Measurements from ENCODE around the gene PAPSS2. TPM values are rescaled to one million over a fixed set of nuclear protein-coding genes. Genes with fewer than 3 reads are reported as not detected.

PAPSS2 gene
- total RNA-seq, 1 experiment from 2014 or later: 22.1 TPM

GRCh38 chr10:87656431-87657072 lies 3.1 kb upstream of the PAPSS2 start:
- ChIA-PET CTCF (interaction anchor here (1.1 to 2.4 kb wide), 3 partner anchors 78 to 458 kb away, joined by 3 to 14 read pairs (median 5); no protein-coding TSS in a partner anchor), POLR2A (no interaction called here)
- H3K36me3 Mint-ChIP-seq: no peaks in the 10 kb centered on the region
- peaks cover 69% of the 10 kb centered on the region for H3K4me1 Mint-ChIP-seq
- DNase-seq (ENCODE audit: low spot score): no peak
- TF ChIP-seq ZNF263 (CRISPR knock-in tag; IDR thresholded peaks at IDR 0.05; ENCODE audit: low read depth) (no peak), CTCF (IDR thresholded peaks at IDR 0.05) (peak; percentile 68)
- no peak overlapping the region for H3K4me3 Mint-ChIP-seq
- peak overlapping the region; percentile 62 for H3K27ac Mint-ChIP-seq
- peak; percentile 17 for ATAC-seq
- H3K27me3 Mint-ChIP-seq (ENCODE audit: low read depth): no peaks in the 10 kb centered on the region
- no peaks in the 10 kb centered on the region for H3K9me3 Mint-ChIP-seq

GRCh38 chr10:87657371-87657770 lies 2.3 kb upstream of the PAPSS2 start:
- H3K36me3 Mint-ChIP-seq: no peaks in the 10 kb centered on the region
- ATAC-seq (no peak), DNase-seq (ENCODE audit: low spot score) (no peak)
- CTCF ChIA-PET: interaction anchor here (1.1 to 2.4 kb wide), 3 partner anchors 77 to 457 kb away, joined by 3 to 14 read pairs (median 5); no protein-coding TSS in a partner anchor
- H3K4me3 Mint-ChIP-seq: no peak overlapping the region
- TF ChIP-seq HMGXB4 (CRISPR knock-in tag; IDR thresholded peaks at IDR 0.05) (no peak), IRF1 (CRISPR knock-in tag; IDR thresholded peaks at IDR 0.05) (no peak), ZNF263 (CRISPR knock-in tag; IDR thresholded peaks at IDR 0.05; ENCODE audit: low read depth) (no peak), CBFB (CRISPR knock-in tag; IDR thresholded peaks at IDR 0.05; ENCODE audit: low read depth) (no peak), ATF2 (CRISPR knock-in tag; IDR thresholded peaks at IDR 0.05; ENCODE audit: borderline replicate concordance, low read depth) (no peak)
- H3K27ac Mint-ChIP-seq: peak overlapping the region; percentile 62; the same call in 1 of the 2 replicates
- H3K4me1 Mint-ChIP-seq: peaks cover 68% of the 10 kb centered on the region
- no peaks in the 10 kb centered on the region for H3K9me3 Mint-ChIP-seq
- POLR2A ChIA-PET: interaction anchor here (0.7 kb wide), 1 partner anchor 173 kb away, joined by 3 read pairs; no protein-coding TSS in a partner anchor
- H3K27me3 Mint-ChIP-seq (ENCODE audit: low read depth): no peaks in the 10 kb centered on the region

- no peak for DNase-seq (ENCODE audit: low spot score)
- ChIA-PET POLR2A (no interaction called here), CTCF (interaction anchor here (0.8 to 2.4 kb wide), 2 partner anchors 33 to 76 kb away, joined by 3 to 14 read pairs; no protein-coding TSS in a partner anchor)
- Mint-ChIP-seq H3K4me1 (peaks cover 67% of the 10 kb centered on the region), H3K4me3 (no peak overlapping the region), H3K27me3 (ENCODE audit: low read depth) (no peaks in the 10 kb centered on the region), H3K27ac (no peak overlapping the region; the same call in 1 of the 2 replicates), H3K36me3 (no peaks in the 10 kb centered on the region), H3K9me3 (no peaks in the 10 kb centered on the region)
- no peak for ATAC-seq
- TF ChIP-seq GTF2I (CRISPR knock-in tag; conservative IDR thresholded peaks at IDR 0.05) (no peak), TCF7 (CRISPR knock-in tag; IDR thresholded peaks at IDR 0.05; ENCODE audit: low read depth) (no peak), NFE2L1 (CRISPR knock-in tag; IDR thresholded peaks at IDR 0.05) (no peak), RELA (CRISPR knock-in tag; IDR thresholded peaks at IDR 0.05; ENCODE audit: borderline replicate concordance) (no peak), EMX1 (CRISPR knock-in tag; IDR thresholded peaks at IDR 0.05) (no peak)
Observed at GRCh38 chr10:87658321-87658795, 1.3 kb upstream of the PAPSS2 start.

All from WTC11 (cell line).